Spleen (tissue), 11 donors: Measurements from ENCODE around the gene TNFSF15. TPM values are rescaled to one million over a fixed set of nuclear protein-coding genes. Genes with fewer than 3 reads are reported as not detected.

Experiments used
- DNase-seq: peaks from one replicate; pipeline ENCODE4 v3.0.0-alpha.2; 2020
- H3K27ac ChIP-seq, 8 donors: fragments of 200-600 bp; sonication (generic) in 7 of 8; 1 replicate in 4 of 8; 2 replicates in 4 of 8; pipeline versions ENCODE4 v1.5.0 to v1.8.0; 2016 to 2021; ENCODE audit warnings: inconsistent platforms in 4 of 8, mild to moderate bottlenecking in 4 of 8, moderate library complexity in 1 of 8
- H3K27me3 ChIP-seq, 7 donors: fragments of 200-600 bp; sonication (generic) in 6 of 7; replicated peaks in 1 of 7; 1 replicate in 4 of 7; 2 replicates in 3 of 7; pipeline versions ENCODE4 v1.5.0 to v1.8.0; 2016 to 2021; ENCODE audit warnings: inconsistent platforms in 3 of 7, mild to moderate bottlenecking in 1 of 7
- H3K36me3 ChIP-seq, 6 donors: fragments of 200-600 bp; sonication (generic) in 5 of 6; 1 replicate in 4 of 6; 2 replicates in 2 of 6; pipeline versions ENCODE4 v1.5.0 to v1.8.0; 2016 to 2021; ENCODE audit warnings: inconsistent platforms in 2 of 6
- H3K4me1 ChIP-seq, 6 donors: fragments of 200-600 bp; sonication (generic) in 5 of 6; 1 replicate in 3 of 6; 2 replicates in 3 of 6; pipeline versions ENCODE4 v1.5.0 to v1.8.0; 2016 to 2021; ENCODE audit warnings: inconsistent platforms in 3 of 6
- H3K4me3 ChIP-seq, 8 donors: fragments of 200-600 bp; sonication (generic) in 7 of 8; 1 replicate in 4 of 8; 2 replicates in 4 of 8; pipeline versions ENCODE4 v1.5.0 to v1.8.0; 2016 to 2021; ENCODE audit warnings: inconsistent platforms in 4 of 8, mild to moderate bottlenecking in 4 of 8, moderate library complexity in 2 of 8
- H3K9me3 ChIP-seq, 8 donors: fragments of 200-600 bp; sonication (generic) in 7 of 8; 1 replicate in 4 of 8; 2 replicates in 4 of 8; pipeline versions ENCODE4 v1.5.0 to v1.8.0; 2016 to 2021; ENCODE audit warnings: inconsistent platforms in 4 of 8
- CTCF ChIP-seq, 11 experiments: fragments of 200-600 bp in 7 of 11; fragments of 450-650 bp in 4 of 11; sonication (generic) in 4 of 11; IDR thresholded peaks in 8 of 11; conservative IDR thresholded peaks in 3 of 11; 1 replicate in 7 of 11; 2 replicates in 4 of 11; pipeline versions ENCODE4 v1.4.0 to v1.8.0; 2016 to 2021; ENCODE audit warnings: antibody characterized with exemption in 11 of 11, inconsistent platforms in 4 of 11, mild to moderate bottlenecking in 1 of 11
- POLR2A ChIP-seq, 3 donors: fragments of 450-650 bp; IDR thresholded peaks; one replicate each; pipeline ENCODE4 v1.5.1; 2017; ENCODE audit warnings: antibody characterized with exemption in 3 of 3, mild to moderate bottlenecking in 1 of 3
- POLR2AphosphoS5 ChIP-seq, 3 donors: sonication (generic); formaldehyde crosslinking; IDR thresholded peaks; one replicate each; pipeline ENCODE4 v1.5.1; 2017; ENCODE audit warnings: antibody characterized with exemption in 3 of 3
- WGBS, 5 donors: extraction: QIAGEN DNeasy Blood & Tissue Kit in 3 of 5; methylation state at CpG; one replicate each; pipeline versions ENCODE4 v1.1.5 to v1.1.7; 2013 to 2018; 5-methylcytosine and 5-hydroxymethylcytosine counted together
- intact Hi-C: fragments of 100-400 bp; cut with DNase I; formaldehyde crosslinking; loops from one replicate; pipeline ENCODE4 v1.15.0; 2023; ENCODE audit warnings: low total_unique reads
- polyA plus RNA-seq, 3 donors: library from polyadenylated mRNA; stranded (reverse); fragments of 200-250 nt; gene quantifications; one replicate each; pipeline ENCODE4 v1.2.1, GENCODE V29; 2013
- total RNA-seq, 7 donors: library from RNA; depleted of rRNA in 3 of 7; stranded (reverse); fragments of >200 nt in 3 of 7; fragmentation: NEBNext Ultra II Directional in 4 of 7; extraction: Animal tissue kit (Norgen Biotek cat#: 25700) in 4 of 7; gene quantifications; one replicate each; pipeline versions ENCODE4 v1.1.0 to v1.2.1, GENCODE V29; 2016 to 2021
- donor health status: healthy with polysubstance abuse.
- donor health status: DM: no; HTN: no; CAD: no; lungs with moderate emphysema.
- donor health status: DM: no; HTN: no; CAD: no.
- donor health status: Bipolar disorder and iron deficiency.
- donor health status: healthy.
- donor health status: DM: no; HTN: no; CAD: no.
- donor health status: DM: yes; HTN: yes; CAD: no.

TNFSF15 gene
- total and polyA plus RNA-seq, 10 donors = 0.22 to 1.8 (median 0.60) TPM

- H3K27me3 ChIP-seq = no peaks in the 10 kb centered on the region
- no peaks in the 10 kb centered on the region for H3K9me3 ChIP-seq
- no peak for DNase-seq
- TF ChIP-seq POLR2AphosphoS5 (IDR thresholded peaks at IDR 0.05) = no peak
- TF ChIP-seq CTCF (IDR thresholded peaks at IDR 0.05 in 8 of 11, conservative IDR thresholded peaks at IDR 0.05 in 3 of 11) = no peak
- no peak for TF ChIP-seq POLR2A (IDR thresholded peaks at IDR 0.05)
- 70 to 95% (median 80%) methylated on average over 1 of the region's 1 CpG for WGBS, 5 donors
- intact Hi-C loops = no loop called here
- no peaks in the 10 kb centered on the region for H3K36me3 ChIP-seq
- no peak overlapping the region for H3K4me3 ChIP-seq
- H3K4me1 ChIP-seq = peaks cover 29 to 57% (median 33%) of the 10 kb centered on the region in 6 donors
- H3K27ac ChIP-seq = peak overlapping the region in 2 of 8 donors; percentile 9 to 32
Measured at GRCh38 chr9:114803479-114804265, 2.2 kb downstream of the TNFSF15 start.

GRCh38 chr9:114799925-114800324 is 5.9 kb downstream of the TNFSF15 start:
- Histone ChIP-seq H3K36me3 (no peaks in the 10 kb centered on the region), H3K27me3 (no peaks in the 10 kb centered on the region), H3K4me3 (no peak overlapping the region), H3K4me1 (peaks cover 4 to 26% (median 12%) of the 10 kb centered on the region in 6 donors), H3K9me3 (no peaks in the 10 kb centered on the region), H3K27ac (no peak overlapping the region)
- TF ChIP-seq POLR2A (IDR thresholded peaks at IDR 0.05) = no peak
- no peak for TF ChIP-seq CTCF (IDR thresholded peaks at IDR 0.05 in 8 of 11, conservative IDR thresholded peaks at IDR 0.05 in 3 of 11)
- TF ChIP-seq POLR2AphosphoS5 (IDR thresholded peaks at IDR 0.05) = no peak
- DNase-seq = no peak
- 79 to 89% (median 85%) methylated on average over 2 of the region's 2 CpGs for WGBS, 5 donors
- intact Hi-C loops = no loop called here

- intact Hi-C loops = no loop called here
- Histone ChIP-seq H3K9me3 (no peaks in the 10 kb centered on the region), H3K4me1 (peaks cover 0 to 21% (median 11%) of the 10 kb centered on the region in 6 donors), H3K27ac (no peak overlapping the region), H3K4me3 (no peak overlapping the region), H3K36me3 (no peaks in the 10 kb centered on the region), H3K27me3 (no peaks in the 10 kb centered on the region)
- WGBS, 5 donors = 37 to 81% (median 71%) methylated on average over 2 to 5 of the region's 5 CpGs
- TF ChIP-seq CTCF (IDR thresholded peaks at IDR 0.05 in 8 of 11, conservative IDR thresholded peaks at IDR 0.05 in 3 of 11) = no peak
- no peak for TF ChIP-seq POLR2AphosphoS5 (IDR thresholded peaks at IDR 0.05)
- TF ChIP-seq POLR2A (IDR thresholded peaks at IDR 0.05) = no peak
- DNase-seq = no peak
Measured at GRCh38 chr9:114799441-114799840, 6.4 kb downstream of the TNFSF15 start.

GRCh38 chr9:114798780-114799427 is 6.9 kb downstream of the TNFSF15 start:
- intact Hi-C loops = no loop called here
- Histone ChIP-seq H3K4me3 (no peak overlapping the region), H3K9me3 (no peaks in the 10 kb centered on the region), H3K36me3 (no peaks in the 10 kb centered on the region), H3K27ac (no peak overlapping the region), H3K4me1 (peaks cover 0 to 16% (median 9%) of the 10 kb centered on the region in 6 donors), H3K27me3 (no peaks in the 10 kb centered on the region)
- WGBS, 5 donors = 55 to 68% (median 58%) methylated on average over 2 of the region's 2 CpGs
- no peak for DNase-seq
- TF ChIP-seq POLR2AphosphoS5 (IDR thresholded peaks at IDR 0.05) (no peak), CTCF (IDR thresholded peaks at IDR 0.05 in 8 of 11, conservative IDR thresholded peaks at IDR 0.05 in 3 of 11) (no peak), POLR2A (IDR thresholded peaks at IDR 0.05) (no peak)
